Osteoblast (primary cell): ENCODE measurements around the gene PRDM5. TPM values are rescaled to one million over a fixed set of nuclear protein-coding genes. Genes with fewer than 3 reads are reported as not detected.

ENCODE experiments used
- DNase-seq: peaks from one replicate; pipeline ENCODE4 v3.0.0; 2011; ENCODE audit warnings: low spot score, mixed read lengths; ENCODE audit not compliant: insufficient read length; ENCODE audit errors: missing footprints
- H2AFZ ChIP-seq: 2 replicates; pipeline ENCODE4 v1.6.0; 2011; ENCODE audit warnings: mild to moderate bottlenecking, low read length
- H3K27ac ChIP-seq: 2 replicates; pipeline ENCODE4 v1.5.1; 2011; ENCODE audit warnings: mild to moderate bottlenecking, low read depth, low read length, moderate library complexity
- H3K27me3 ChIP-seq: 2 replicates; pipeline ENCODE4 v1.6.0; 2012; ENCODE audit warnings: mild to moderate bottlenecking, control low read depth, inconsistent platforms, low read length, moderate library complexity; ENCODE audit not compliant: insufficient read depth
- H3K36me3 ChIP-seq: 2 replicates; pipeline ENCODE4 v1.5.1; 2011; ENCODE audit warnings: mild to moderate bottlenecking, low read length, control low read depth, moderate library complexity; ENCODE audit not compliant: insufficient read depth
- H3K4me1 ChIP-seq: 2 replicates; pipeline ENCODE4 v1.5.1; 2011; ENCODE audit warnings: mild to moderate bottlenecking, low read length, control low read depth, moderate library complexity; ENCODE audit not compliant: insufficient read depth
- H3K4me2 ChIP-seq: 2 replicates; pipeline ENCODE4 v1.6.0; 2011; ENCODE audit warnings: mild to moderate bottlenecking, low read length; ENCODE audit not compliant: insufficient read depth
- H3K4me3 ChIP-seq: fragments of 200-600 bp; sonication (generic); 3 replicates; pipeline ENCODE4 v1.5.1; 2012; ENCODE audit warnings: mild to moderate bottlenecking, low read length, inconsistent platforms; ENCODE audit not compliant: insufficient read depth
- H3K79me2 ChIP-seq: 2 replicates; pipeline ENCODE4 v1.6.0; 2012; ENCODE audit warnings: mild to moderate bottlenecking, low read length, control low read depth, inconsistent platforms; ENCODE audit not compliant: insufficient read depth
- H3K9me3 ChIP-seq: 2 replicates; pipeline ENCODE4 v1.5.1; 2011; ENCODE audit warnings: low read depth, low read length, control low read depth
- H4K20me1 ChIP-seq: 2 replicates; pipeline ENCODE4 v1.6.0; 2012; ENCODE audit warnings: mild to moderate bottlenecking, low read length, control low read depth; ENCODE audit not compliant: insufficient read depth
- CTCF ChIP-seq: IDR thresholded peaks from 2 replicates; pipeline ENCODE4 v1.5.1; 2011; ENCODE audit warnings: mild to moderate bottlenecking, low read depth, low read length, moderate library complexity; ENCODE audit errors: extremely low read depth
- total RNA-seq: library from RNA; depleted of rRNA; stranded (reverse); fragments of >200 nt; gene quantifications from 2 replicates; pipeline ENCODE4 v1.2.3, GENCODE V29; 2012

The PRDM5 gene
- total RNA-seq, 1 donor = 39.4 TPM

- no peaks in the 10 kb centered on the region for H3K36me3 ChIP-seq
- no peak for TF ChIP-seq CTCF
- no peaks in the 10 kb centered on the region for H3K79me2 ChIP-seq
- no peaks in the 10 kb centered on the region for H4K20me1 ChIP-seq
- DNase-seq = no peak
- H2AFZ ChIP-seq = no peak overlapping the region
- no peaks in the 10 kb centered on the region for H3K9me3 ChIP-seq
- H3K4me1 ChIP-seq = no peaks in the 10 kb centered on the region
- H3K27ac ChIP-seq = no peak overlapping the region
- H3K4me3 ChIP-seq = no peak overlapping the region
- H3K27me3 ChIP-seq = no peaks in the 10 kb centered on the region
- no peak overlapping the region for H3K4me2 ChIP-seq
Observed at GRCh38 chr4:120940547-120940946, 18.0 kb upstream of the PRDM5 start.

DNA sequence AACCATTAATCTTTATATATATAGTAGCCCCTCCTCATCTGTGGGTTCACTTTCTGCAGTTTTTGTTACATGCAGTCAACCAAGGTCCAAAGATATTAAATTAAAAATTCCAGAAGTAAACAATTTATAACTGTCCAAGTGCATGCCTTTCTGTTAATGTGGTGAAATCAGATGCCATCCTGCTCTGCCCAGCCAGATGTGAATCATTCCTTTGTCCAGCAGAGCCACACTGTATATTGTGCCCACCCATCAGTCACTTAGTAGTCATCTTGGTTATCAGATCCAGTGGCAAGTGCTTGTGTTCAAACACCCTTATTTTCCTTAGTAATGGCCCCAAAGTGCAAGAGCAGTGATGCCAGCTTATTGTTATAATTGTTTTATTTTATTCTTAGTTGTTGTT, 17.2 kb upstream of the PRDM5 start:
- Histone ChIP-seq H4K20me1 (no peaks in the 10 kb centered on the region), H2AFZ (no peak overlapping the region)
- TF ChIP-seq CTCF = no peak

DNA sequence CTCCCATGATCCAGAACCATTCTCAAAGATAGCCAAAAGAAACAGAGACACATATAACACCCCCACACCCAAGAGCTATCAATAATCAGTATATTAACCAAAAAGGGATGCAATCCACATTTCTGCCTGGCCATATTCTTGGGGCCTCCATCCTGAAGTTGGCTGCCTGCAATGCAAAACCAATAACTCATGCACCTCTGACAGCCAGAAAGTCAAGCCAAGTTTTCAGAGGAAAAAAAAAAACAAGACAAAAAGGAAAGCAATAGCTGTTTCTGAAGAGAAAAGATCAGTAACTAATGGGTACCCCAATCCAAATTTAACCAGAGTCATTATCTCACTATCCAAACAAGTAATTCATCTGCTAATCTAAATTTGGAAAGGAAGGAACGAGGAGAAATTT, 7.3 kb upstream of the PRDM5 start:
- Histone ChIP-seq H3K27ac (no peak overlapping the region), H3K4me3 (no peak overlapping the region), H3K9me3 (no peaks in the 10 kb centered on the region), H3K4me2 (no peak overlapping the region), H3K36me3 (no peaks in the 10 kb centered on the region), H4K20me1 (no peaks in the 10 kb centered on the region), H2AFZ (no peak overlapping the region), H3K27me3 (no peaks in the 10 kb centered on the region), H3K4me1 (no peaks in the 10 kb centered on the region), H3K79me2 (no peaks in the 10 kb centered on the region)
- DNase-seq = no peak
- TF ChIP-seq CTCF = no peak

More for the DNA sequence above, 17.2 kb upstream of the PRDM5 start:
- no peaks in the 10 kb centered on the region for H3K27me3 ChIP-seq
- H3K4me3 ChIP-seq = no peak overlapping the region
- no peaks in the 10 kb centered on the region for H3K9me3 ChIP-seq
- no peak overlapping the region for H3K27ac ChIP-seq
- no peaks in the 10 kb centered on the region for H3K36me3 ChIP-seq
- H3K4me2 ChIP-seq = no peak overlapping the region
- H3K4me1 ChIP-seq = no peaks in the 10 kb centered on the region
- DNase-seq = no peak
- H3K79me2 ChIP-seq = no peaks in the 10 kb centered on the region

- Histone ChIP-seq H3K4me2 (no peak overlapping the region), H3K4me1 (peaks cover 7% of the 10 kb centered on the region), H3K9me3 (no peaks in the 10 kb centered on the region), H4K20me1 (no peaks in the 10 kb centered on the region), H3K79me2 (no peaks in the 10 kb centered on the region), H3K27me3 (no peaks in the 10 kb centered on the region), H3K27ac (no peak overlapping the region), H3K36me3 (no peaks in the 10 kb centered on the region), H2AFZ (no peak overlapping the region), H3K4me3 (no peak overlapping the region)
- DNase-seq = no peak
- no peak for TF ChIP-seq CTCF
Observed at GRCh38 chr4:120927801-120928409, 5.4 kb upstream of the PRDM5 start.
